T-helper 9 cell (primary cell): Measurements from ENCODE around the gene KSR2.

Source experiments
- DNase-seq: peaks from one replicate; pipeline ENCODE4 v3.0.0-alpha.2; 2020

The KSR2 gene

DNA sequence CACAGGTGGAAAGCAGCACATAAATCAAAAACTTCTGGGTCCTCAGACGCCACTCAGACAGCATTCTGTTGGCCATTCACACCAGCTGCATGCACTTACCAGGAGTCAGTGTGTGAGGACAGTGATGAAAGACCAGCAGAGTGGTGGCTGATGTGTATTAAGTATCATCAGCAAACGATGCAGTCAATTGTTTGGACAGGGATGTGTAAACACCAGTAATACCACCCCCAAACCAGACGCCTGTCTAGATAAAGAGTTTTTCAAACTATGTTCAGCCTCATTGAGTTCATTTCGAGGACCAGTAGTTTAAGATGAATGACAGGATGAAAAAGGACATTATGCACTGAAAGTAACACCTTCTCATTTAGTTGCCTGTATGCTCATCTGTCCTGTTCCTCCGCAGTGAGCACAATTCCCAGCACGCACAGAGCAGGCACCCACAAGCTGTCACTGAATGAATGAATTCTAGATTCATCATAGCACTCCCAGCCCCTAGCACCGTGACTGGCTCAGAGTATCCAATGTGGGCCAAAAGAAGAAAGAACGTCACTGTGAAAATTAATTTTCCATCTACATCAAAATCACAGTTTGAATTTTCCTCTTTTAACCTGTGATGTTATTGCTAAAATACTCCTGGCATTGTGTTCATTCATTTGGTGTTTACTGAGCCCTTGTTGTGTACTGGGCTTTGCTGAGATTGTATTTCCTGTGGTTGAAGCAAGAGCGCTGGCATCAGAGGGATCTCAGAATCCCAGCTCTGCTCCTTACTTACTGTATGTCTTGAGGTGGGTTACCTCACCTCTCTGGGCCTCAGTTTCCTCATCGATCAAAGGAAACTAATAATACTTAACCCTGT lies 482.6 kb downstream of the KSR2 start:
- no peak for DNase-seq

DNA sequence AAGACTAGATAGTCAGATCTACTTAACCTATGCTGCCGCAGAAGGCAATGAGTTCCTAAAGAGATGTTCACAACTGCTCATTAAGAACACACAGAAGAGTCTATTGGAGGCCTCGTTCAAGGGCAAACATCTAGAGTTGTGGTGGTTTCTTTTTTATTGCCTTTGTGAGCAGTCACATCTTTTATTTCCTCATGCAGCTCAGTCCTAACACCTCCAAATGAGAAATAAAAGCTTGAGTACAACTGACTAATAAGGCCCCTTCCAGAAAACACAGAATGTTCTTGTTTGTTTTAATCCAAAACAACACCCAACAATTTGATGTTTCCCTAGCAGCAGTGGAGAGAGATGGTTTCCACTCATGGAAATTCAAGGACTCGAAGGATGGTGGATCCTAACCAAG lies 483.9 kb downstream of the KSR2 start:
- DNase-seq: no peak

GRCh38 chr12:117483501-117483900 lies 485.3 kb downstream of the KSR2 start:
- no peak for DNase-seq

DNA sequence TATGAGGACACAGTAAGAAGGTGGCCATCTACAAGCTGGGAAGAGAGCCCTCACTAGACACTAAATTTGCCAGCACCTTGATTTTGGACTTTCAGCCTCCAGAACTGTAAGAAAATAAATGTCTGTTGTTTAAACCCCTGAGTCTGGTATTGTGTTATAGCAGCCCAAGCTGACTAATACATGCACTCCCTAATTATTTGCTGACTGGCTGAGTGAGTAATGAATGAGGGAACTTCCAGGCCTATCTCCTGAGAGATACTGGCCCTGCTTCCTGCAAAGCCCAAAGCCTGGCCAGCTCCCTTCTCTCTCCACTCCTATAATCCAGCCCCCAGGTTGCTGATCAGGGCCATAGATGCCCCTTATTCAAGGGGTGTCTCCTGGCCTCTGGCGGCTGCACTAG lies 487.3 kb downstream of the KSR2 start:
- DNase-seq: no peak

- no peak for DNase-seq
Measured at GRCh38 chr12:117476341-117476740, 492.4 kb downstream of the KSR2 start.

- DNase-seq: no peak
Measured at GRCh38 chr12:117473856-117474255, 494.9 kb downstream of the KSR2 start.

GRCh38 chr12:117472983-117473382 lies 495.8 kb downstream of the KSR2 start:
- DNase-seq: no peak

DNA sequence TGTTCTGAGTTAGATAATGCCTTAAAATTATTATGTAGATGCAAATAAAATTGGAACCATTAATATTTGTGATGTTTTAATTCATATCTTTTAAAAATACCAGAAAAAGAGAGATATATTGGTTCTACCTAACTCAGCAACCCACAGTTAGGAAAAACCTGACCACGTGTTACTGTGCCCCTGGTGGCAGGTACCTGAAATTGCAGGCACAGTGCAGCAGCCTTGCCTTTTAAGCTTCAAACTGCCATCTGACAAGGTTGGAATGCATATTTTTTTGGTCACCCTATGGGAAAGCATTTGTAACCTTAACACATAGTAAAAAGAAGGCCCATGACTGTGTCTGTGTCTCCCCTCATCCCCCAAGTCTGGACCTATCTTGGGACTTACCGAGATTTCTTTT lies 498.0 kb downstream of the KSR2 start:
- no peak for DNase-seq

DNA sequence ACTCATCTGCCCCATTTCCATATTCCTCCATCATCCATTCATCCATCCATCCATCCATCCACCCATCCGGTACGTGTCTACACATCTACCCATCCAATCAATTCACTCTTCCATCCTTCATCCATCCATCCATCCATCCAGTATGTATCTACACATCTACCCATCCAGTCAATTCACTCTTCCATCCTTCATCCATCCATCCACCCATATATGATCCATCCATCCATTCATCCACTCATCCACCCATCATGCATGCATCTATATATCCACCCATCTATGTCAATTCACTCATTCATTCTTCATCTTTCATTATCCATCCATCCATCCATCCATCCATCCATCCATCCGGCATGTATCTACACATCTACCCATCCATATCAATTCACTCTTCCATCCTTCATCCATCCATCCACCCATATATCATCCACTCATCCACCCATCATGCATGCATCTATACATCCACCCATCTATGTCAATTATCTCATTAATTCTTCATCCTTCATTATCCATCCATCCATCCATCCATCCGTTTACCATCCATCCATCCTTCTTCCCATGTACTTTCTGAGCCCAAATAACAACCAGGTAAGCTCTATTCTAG lies 498.8 kb downstream of the KSR2 start:
- no peak for DNase-seq

DNA sequence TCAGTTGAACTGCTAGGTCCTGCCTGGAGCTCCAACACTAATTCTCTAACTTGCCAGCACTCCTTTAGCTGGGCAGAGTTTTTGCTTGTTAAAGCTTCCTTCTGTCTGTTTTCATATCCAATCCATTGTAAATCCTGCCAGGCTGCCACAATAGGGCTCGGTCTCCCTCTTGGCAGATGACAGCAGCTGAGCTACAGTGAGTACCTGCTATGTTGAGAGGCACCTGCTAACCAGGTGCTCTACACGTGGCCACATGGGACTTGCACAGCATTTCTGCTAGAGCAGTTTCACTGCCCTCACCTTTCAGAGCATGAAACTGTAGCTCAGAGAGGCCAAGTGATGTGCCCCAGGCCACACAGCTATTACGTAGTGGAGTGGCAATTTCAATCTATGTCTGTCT lies 500.8 kb downstream of the KSR2 start:
- DNase-seq: no peak

DNA sequence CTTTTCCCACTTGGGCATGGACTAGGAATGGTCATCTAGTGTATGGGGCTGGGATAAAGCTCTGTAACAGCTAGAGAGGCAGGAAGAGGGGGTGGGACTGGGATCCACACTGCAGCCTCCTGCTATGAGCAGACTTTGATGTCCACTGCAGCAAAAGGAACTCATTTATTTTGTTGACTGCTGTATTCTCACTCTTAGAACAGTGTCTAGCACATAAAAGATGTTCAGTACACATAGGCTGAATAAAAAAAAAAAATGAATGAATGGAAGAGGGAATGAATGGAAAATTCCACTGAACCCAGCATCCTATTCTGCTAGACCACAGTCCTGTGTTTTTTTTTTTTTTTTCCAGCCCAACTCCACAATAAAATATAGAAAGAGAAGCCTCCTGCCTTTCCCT lies 501.2 kb downstream of the KSR2 start:
- DNase-seq: no peak

DNA sequence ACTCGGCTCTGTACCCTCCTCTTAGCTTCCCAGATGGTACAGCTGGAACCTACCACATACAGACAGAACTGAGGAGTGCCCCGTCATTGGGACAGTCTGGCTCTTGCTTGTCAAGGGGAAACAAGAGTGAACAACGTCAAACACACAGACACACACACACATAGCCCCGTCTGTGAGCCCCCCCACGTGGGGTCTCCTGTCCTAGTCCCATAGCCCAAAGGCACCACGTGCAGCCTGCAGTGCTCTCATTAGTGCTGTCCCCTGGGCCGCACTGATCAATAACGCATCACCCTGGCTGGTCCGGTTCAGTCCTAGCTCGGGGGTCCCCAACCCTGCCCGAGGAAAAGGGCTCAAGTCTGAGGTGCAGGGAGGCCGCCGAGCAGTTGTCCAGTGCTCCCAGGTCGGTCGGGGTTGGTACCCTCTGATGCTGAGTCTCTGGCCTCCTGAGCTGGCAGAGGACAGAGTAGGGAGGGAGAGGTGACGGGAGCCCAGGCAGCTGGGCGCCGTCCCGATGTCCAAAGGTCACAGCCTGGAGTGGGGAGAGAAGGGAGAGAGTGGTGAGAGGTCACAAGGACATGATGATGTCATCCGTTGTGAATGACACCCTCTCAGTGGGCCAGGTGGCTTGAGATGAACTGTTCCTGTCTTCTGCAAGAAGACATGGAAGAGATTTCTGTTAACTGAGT lies 502.0 kb downstream of the KSR2 start:
- no peak for DNase-seq

DNA sequence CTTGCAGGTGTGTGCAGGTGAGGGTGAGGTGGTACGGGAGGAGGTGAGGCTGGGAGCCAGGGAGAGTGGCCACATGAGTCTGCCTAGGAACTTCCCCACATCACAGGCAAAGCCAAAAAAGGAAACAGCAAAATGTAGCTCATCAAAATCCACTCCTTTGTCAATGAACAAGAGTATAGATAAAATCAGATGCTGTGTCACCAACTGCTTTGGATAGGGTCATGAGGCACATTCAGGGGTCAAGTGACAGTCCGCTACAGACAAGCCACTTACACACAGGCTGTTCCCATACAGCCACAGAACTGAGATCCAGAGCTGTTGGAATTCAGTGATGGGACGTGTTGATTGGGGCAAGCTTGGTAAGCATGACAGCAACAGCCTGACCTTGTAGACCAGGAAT lies 507.1 kb downstream of the KSR2 start:
- DNase-seq: no peak

DNA sequence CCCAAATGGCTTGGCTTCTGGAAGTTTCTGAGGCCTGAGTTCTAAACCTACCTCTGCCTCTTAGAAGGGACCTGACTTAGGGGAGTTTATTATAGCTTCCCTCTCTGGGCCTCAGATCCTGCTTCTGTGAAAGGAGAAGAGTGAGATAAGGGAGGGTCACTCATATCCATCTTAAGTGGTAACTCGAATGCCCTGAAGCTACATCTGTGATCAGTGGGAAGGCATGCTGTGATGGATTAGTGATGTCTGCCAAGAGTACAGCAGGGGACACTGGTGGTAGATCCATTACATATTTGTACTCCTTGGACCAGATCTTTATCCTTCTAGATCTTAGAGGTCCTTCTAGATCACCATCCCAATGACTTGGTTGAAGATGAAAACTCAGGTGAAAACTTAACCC lies 509.6 kb downstream of the KSR2 start:
- no peak for DNase-seq

DNA sequence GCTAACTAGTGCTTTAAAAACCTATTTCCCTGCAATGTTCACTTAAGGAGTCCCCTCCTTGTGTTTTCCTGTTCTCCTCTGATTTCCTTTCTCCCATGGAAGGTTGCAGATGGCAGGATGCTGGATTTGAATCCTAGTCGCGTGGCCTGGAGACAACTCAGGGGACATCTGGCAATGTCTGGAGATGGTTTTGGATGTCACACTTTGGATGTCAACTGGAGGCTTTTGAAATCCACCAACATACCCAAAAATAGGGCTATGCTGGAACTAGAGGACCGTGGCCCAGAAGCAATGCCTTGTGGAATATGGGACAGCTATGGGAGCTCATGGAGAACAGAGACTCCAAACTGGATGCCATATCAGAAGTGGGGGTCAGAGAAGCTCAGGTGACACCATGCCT lies 511.6 kb downstream of the KSR2 start:
- no peak for DNase-seq

GRCh38 chr12:117456076-117456475 lies 512.7 kb downstream of the KSR2 start:
- DNase-seq: no peak

- no peak for DNase-seq
Measured at GRCh38 chr12:117453961-117454360, 514.8 kb downstream of the KSR2 start.

GRCh38 chr12:117452112-117452511 lies 516.7 kb downstream of the KSR2 start:
- DNase-seq: no peak

DNA sequence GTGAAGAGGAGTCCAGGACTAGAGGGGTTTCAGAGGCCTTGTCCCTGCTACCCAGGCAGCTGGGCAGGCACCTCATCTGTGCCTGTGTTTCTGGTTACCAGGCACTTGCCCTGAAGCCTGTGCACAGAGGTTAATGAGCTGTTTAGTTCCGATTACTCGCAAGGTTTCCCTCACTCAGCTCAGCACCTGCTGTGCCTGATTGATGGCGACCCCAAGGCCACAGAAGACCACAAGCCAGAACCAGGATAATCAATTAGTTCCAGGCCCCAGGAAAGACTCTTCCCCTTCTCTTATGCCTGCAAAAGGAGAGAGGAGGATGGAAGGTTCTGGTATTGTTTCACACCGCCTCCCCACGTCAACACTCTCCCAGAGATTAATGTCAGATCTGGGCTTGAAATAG lies 518.6 kb downstream of the KSR2 start:
- no peak for DNase-seq

- DNase-seq: no peak
Measured at GRCh38 chr12:117447665-117448366, 521.0 kb downstream of the KSR2 start.

GRCh38 chr12:117444781-117445180 lies 524.0 kb downstream of the KSR2 start:
- DNase-seq: no peak

DNA sequence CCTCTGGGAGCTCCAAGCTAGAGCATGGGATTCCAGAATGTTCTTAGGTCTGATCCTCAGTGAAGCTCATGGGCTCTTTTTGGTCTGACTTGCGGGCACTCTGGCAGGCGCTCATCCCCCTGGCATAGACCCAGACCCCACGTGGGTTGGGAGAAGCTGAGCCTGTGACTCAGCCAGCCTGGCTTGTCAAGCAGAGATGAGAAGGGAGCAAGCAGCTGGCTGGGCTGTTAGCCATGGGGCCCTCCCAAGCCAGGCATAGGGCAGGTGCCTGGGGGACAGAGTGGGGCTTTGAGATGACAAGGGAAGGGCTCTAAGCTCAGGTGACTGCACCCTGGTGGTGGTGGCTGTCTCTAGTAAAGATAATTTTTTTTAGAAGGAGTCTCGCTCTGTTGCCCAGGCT lies 527.0 kb downstream of the KSR2 start:
- no peak for DNase-seq

DNA sequence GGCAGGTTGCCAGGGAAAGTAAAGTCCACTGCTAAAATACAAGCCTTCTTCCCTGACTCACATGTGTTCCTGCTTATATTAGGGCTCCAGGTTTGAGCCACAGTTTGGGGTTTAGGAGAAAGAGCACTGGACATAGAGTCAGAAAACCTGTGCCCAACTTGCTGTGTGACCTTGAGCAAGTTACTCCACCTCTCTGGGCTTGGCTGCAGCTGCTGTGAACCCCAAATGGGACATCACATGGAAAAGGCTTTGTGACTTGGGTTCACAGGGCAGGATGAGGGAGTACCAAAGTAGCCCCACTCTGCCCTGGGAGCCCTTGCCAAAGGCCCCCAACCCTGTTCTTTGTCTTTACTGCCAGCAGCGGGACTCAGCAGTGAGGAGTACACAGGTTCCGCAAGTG lies 528.4 kb downstream of the KSR2 start:
- no peak for DNase-seq
